Ishikawa (cell line): ENCODE results near the gene PTCH2.

Experiments used
- CEBPB ChIP-seq: IDR thresholded peaks from 2 replicates; pipeline ENCODE4 v1.6.1; 2012
- CREB1 ChIP-seq: IDR thresholded peaks from 2 replicates; pipeline ENCODE4 v1.6.1; 2012; ENCODE audit warnings: low read depth
- EGR1 ChIP-seq: IDR thresholded peaks from 2 replicates; pipeline ENCODE4 v1.6.1; 2012
- EP300 ChIP-seq: IDR thresholded peaks from 2 replicates; pipeline ENCODE4 v1.6.1; 2012; ENCODE audit warnings: borderline replicate concordance
- FOXM1 ChIP-seq: IDR thresholded peaks from 2 replicates; pipeline ENCODE4 v1.6.1; 2012; ENCODE audit warnings: low read depth, borderline replicate concordance
- MAX ChIP-seq: IDR thresholded peaks from 2 replicates; pipeline ENCODE4 v1.6.1; 2012
- NFIC ChIP-seq: IDR thresholded peaks from 2 replicates; pipeline ENCODE4 v1.6.1; 2012
- RAD21 ChIP-seq: IDR thresholded peaks from 2 replicates; pipeline ENCODE4 v1.6.1; 2012; ENCODE audit warnings: low read depth
- TAF1 ChIP-seq: IDR thresholded peaks from 2 replicates; pipeline ENCODE4 v1.6.1; 2012; ENCODE audit warnings: low read depth, mild to moderate bottlenecking
- TCF12 ChIP-seq: IDR thresholded peaks from 2 replicates; pipeline ENCODE4 v1.6.1; 2012; ENCODE audit warnings: low read depth
- TEAD4 ChIP-seq: IDR thresholded peaks from 2 replicates; pipeline ENCODE4 v1.6.1; 2012
- YY1 ChIP-seq: IDR thresholded peaks from 2 replicates; pipeline ENCODE4 v1.6.1; 2012; ENCODE audit warnings: low read depth
- ZBTB7A ChIP-seq: IDR thresholded peaks from 2 replicates; pipeline ENCODE4 v1.6.1; 2012; ENCODE audit warnings: low read depth
- TF ChIP-seq, protein P1 (sequence below): IDR thresholded peaks from 2 replicates; pipeline ENCODE4 v1.6.1; 2012; ENCODE audit warnings: low read depth, mild to moderate bottlenecking
- TF ChIP-seq, protein P2 (sequence below): IDR thresholded peaks from 2 replicates; pipeline ENCODE4 v1.6.1; 2012

Gene PTCH2

DNA sequence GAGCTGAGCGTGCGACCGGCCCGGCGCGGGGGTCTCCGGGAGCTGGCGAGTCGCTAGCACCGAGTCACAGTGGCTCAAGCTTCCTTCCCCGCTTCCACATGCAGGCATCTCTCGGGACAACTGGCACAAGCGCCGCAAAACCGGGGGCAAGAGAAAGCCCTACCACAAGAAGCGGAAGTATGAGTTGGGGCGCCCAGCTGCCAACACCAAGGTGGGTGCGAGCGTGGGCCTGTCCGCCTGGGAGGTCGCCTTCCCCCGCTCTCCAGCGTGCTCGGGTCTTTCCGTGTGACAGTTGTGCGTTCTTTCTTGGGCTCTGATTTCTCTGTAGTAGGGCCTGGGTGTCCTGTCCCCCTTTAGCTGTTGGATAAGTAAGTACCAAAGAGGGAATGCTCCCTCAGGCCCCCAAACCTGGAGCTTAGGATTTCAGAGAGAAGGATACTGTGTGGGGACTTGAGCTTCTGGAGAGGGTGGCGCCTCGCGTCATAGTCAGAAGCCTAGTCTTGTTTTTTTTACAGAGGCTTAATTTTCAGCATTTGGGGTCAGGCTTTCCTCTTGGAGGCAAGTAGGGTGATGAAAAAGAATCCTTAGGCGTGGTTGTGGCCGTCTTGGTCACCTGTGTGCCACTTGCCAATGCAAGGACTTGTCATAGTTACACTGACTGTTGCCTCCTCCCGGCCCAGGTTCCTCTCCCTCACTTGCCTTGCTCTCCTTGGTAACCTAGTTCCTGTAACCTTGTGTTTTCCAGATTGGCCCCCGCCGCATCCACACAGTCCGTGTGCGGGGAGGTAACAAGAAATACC, 66.9 kb downstream of the PTCH2 start:
- TF ChIP-seq MAX (no peak), TAF1 (no peak)

DNA sequence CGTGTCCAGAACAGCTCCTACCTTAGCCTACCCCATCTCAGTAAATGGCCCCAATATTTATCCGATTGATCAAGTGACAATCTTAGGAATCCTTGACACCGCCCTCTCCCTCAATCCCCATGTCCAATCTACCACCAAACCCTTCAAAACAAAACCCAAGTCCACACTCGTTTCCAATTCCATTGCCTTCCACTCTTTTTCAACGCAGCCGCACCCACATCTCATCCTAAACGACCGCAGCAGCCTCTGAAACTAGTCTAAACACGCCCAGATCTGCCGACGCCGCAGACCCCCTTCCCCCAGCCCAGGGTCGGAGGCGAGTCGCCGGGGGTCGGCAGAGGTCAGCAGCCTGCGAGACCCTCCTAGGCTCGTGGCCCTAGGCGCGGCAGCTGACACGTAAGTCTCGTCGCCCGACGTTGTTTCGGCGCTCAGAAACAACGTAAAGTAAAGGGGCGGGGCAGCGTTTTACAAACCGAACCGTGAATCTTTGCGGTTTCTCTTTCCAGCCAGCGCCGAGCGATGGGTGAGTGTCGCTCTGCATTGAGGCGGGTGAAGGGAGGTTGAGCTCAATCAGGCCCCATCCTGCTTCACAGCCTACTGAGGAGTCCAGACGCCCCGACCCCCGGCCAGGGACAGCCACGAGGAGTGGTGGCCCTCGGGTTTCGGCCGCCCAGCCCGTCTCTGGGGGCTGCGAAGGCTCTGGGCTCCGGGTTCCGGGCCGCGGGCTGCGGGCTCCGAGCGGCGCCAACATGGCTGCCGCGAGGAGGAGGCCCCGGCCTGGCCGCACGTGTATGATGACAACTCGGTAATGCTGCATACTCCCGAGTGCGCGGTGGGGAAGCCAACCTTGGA, 67.7 kb downstream of the PTCH2 start, which contains the start of gene RPS8:
RPS8 (plus strand) TSS at position 463 of the 852 bp plus-strand sequence; CDS start at position 520, 57 bp downstream.
- TF ChIP-seq CEBPB (no peak), TAF1 (peak; percentile 99), TEAD4 (no peak; the same call in none of the 2 replicates), MAX (peak; percentile 89), YY1 (peak; percentile 79), CREB1 (peak; percentile 99), EP300 (no peak; the same call in 1 of the 2 replicates), ZBTB7A (peak; percentile 98), TCF12 (peak; percentile 54; the same call in 1 of the 2 replicates), FOXM1 (peak; percentile 91), RAD21 (no peak), NFIC (peak; percentile 26; the same call in 1 of the 2 replicates), EGR1 (no peak)
- TF ChIP-seq, protein P1, sequence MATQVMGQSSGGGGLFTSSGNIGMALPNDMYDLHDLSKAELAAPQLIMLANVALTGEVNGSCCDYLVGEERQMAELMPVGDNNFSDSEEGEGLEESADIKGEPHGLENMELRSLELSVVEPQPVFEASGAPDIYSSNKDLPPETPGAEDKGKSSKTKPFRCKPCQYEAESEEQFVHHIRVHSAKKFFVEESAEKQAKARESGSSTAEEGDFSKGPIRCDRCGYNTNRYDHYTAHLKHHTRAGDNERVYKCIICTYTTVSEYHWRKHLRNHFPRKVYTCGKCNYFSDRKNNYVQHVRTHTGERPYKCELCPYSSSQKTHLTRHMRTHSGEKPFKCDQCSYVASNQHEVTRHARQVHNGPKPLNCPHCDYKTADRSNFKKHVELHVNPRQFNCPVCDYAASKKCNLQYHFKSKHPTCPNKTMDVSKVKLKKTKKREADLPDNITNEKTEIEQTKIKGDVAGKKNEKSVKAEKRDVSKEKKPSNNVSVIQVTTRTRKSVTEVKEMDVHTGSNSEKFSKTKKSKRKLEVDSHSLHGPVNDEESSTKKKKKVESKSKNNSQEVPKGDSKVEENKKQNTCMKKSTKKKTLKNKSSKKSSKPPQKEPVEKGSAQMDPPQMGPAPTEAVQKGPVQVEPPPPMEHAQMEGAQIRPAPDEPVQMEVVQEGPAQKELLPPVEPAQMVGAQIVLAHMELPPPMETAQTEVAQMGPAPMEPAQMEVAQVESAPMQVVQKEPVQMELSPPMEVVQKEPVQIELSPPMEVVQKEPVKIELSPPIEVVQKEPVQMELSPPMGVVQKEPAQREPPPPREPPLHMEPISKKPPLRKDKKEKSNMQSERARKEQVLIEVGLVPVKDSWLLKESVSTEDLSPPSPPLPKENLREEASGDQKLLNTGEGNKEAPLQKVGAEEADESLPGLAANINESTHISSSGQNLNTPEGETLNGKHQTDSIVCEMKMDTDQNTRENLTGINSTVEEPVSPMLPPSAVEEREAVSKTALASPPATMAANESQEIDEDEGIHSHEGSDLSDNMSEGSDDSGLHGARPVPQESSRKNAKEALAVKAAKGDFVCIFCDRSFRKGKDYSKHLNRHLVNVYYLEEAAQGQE, result no peak
- TF ChIP-seq, protein P2, sequence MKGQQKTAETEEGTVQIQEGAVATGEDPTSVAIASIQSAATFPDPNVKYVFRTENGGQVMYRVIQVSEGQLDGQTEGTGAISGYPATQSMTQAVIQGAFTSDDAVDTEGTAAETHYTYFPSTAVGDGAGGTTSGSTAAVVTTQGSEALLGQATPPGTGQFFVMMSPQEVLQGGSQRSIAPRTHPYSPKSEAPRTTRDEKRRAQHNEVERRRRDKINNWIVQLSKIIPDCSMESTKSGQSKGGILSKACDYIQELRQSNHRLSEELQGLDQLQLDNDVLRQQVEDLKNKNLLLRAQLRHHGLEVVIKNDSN, result peak; percentile 52
